G401 (cell line): ENCODE data around the gene SLC36A4. TPM values are rescaled to one million over a fixed set of nuclear protein-coding genes. Genes with fewer than 3 reads are reported as not detected.
"Not testable (repeated sequence)": the region's sequence is repeated elsewhere in the genome, so short reads cannot be mapped to it uniquely, and the experiment has no call there.

Experiments used
- DNase-seq: peaks from one replicate; pipeline ENCODE4 v3.0.0-alpha.2; 2015; ENCODE audit warnings: low spot score
- in situ Hi-C: cut with HindIII; loops from 2 replicates; pipeline ENCODE4 v1.10.0; 2016; ENCODE audit warnings: low sequenced_read_pairs, mixed read lengths
- total RNA-seq: library from RNA; depleted of rRNA; stranded (reverse); fragments of >200 nt; shearing (Covaris generic); gene quantifications from 2 replicates; pipeline ENCODE4 v1.2.3, GENCODE V29; 2014; rRNA removed

The SLC36A4 gene
- total RNA-seq, 1 experiment from 2014 or later = 9.5 TPM

DNA sequence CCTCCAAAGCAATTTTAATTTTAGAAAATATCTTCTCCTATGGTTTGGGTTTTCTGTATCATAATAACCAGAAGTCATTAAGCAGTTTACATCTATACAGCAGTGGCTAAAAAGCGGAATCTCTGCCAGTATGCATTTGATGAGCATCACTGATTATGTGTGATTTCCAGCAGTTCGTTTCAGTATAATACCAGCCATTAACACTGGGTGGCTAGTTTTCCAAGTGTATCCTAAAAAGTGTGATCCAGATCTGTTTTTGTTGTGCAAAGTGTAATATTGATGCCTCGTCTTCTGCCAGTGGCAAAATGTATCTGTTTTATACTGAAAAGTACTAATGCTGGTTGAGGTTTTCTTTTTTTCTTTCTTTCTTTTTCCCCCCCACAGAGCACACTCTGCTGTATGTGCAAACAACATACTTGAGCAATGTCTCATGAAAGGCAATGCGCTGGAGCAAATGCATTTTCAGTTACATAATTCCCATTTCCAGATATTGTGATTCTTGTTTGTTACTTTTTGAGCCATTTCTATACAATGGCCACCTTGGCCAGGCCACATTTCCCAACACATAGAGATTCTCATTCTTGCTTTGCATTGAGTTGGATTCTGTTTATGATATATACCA is 64.2 kb downstream of the SLC36A4 start:
- no peak for DNase-seq
- in situ Hi-C loops = no loop called here

DNA sequence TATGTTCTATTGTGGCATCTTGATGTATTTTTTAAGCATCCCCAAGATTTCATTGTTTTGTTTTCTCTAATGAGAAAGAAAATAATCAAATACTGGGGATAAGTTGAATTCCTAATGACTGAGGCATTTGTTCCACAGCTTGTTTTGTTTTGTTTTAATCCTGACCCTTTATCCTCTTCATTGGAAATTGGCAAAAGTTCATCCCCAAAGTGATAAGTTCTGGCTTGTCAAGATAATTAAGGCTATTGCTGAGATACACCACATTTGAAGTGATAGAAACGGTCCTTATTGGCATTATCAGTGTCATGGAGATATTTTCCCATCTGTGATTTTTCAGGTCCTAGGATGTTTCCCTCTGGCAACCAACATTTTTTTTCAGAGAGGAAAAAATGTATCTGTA is 65.0 kb downstream of the SLC36A4 start:
- in situ Hi-C loops = no loop called here
- no peak for DNase-seq

DNA sequence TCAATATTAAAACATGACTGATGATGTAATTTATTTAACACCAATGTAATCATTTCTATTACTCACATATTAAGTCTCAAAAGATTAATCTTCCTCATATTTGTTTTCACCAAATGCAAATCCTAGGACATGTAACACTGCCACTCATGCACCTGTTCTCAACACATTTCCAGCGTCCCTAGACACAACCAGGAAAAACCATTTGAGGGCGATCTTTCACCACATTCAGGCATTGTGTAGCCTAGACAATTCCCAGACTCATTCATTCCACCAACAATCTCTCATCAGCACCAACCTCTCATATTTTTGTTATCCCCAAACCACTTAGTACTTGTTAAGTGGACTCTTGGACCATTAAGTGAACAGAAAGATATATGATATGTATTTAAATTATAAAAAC is 66.1 kb downstream of the SLC36A4 start:
- in situ Hi-C loops = no loop called here
- DNase-seq = peak; percentile 16

DNA sequence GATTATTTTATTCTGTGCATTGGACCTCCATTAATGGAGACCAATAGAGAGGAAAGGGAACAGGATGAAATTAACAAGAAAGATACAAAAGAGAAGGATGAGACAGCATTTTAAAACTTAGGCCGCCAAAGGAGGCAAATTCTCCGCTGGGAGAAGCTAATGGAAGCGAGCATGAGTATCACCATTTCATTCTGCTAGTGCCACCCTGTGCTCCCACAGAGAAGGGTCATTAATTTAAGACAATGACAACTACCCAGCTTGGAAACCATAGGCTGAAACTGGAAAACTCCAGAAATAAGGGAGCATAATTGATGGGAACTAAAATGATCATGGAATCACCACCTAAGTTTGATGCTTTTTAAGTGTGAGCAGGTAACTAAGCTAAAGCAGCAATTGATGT is 69.2 kb downstream of the SLC36A4 start:
- in situ Hi-C loops = no loop called here

DNA sequence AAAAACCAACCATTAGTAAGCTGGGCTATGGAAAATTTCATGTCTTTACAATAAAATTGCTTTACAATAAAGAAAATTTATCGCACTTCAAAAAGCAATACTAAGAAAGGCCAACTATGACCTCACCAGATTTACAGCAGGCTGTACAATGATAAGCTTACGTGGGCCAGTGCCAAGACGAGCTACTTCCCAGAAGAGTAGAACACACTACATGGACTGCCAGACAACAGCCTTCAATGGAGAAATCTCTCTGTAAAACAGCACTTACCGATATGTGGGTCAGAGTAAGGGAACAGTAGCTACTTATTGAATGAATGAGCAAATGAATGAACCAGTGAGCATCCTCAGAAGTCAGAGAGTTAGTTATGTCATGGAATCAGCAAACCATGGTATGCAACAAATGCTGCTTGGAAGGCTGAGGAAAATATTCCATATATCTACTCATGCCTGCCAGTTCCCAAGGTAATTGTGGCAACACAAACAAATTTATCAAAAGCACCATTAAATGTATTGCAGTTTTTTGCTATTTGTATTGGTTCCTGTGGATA is 74.4 kb downstream of the SLC36A4 start:
- DNase-seq = no peak
- in situ Hi-C loops = no loop called here

More for the DNA sequence above, 69.2 kb downstream of the SLC36A4 start:
- DNase-seq = no peak

DNA sequence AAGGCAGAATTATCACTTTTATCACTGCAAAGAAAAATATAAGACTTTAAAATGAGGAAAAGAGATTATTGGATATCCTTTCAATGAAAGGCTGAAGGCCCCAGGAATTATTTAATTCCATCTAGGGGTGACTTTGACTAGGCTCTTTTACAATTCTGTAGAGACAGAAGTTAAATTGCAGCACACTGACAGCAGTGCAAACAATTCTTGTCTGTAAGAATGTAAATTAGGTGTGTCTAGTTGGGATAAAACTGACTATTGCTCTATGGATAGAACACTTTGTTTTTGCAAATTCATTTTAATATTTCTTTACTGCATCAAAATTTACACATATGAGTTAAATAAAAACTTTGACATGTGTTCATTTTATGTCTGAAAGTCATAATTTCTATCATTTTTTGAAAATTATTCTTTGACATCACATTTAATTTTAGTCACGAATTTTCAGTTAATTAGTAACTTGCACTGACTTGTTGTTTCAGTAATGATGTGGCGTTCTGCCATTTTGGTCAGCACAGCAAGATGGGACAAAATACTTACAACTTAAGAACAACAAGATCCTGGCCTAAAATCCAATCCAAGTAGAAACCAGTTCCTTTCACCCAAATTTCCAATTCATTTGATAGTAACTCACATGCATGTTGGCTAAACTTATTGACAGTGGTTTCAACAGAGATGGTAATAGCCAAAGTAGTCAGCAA is 75.1 kb downstream of the SLC36A4 start:
- DNase-seq = no peak
- in situ Hi-C loops = no loop called here

DNA sequence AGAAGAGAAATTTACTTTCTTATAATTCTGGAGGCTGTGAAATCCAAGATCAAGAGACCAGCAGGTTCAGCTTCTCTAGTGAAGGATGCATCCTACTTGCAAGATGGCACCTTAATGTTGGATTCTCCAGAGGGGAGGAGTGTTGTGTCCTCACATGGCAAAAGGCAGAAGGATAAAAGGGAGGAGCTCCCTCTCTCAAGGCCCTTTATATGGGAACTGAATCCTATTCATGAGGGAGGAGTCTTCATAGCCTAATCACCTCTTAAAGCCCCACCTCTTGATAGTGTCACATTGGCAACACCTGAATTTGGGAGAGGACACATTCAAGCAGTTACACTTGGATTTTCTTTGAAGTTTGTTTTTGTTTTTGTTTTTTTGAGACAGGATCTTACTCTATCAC is 79.5 kb downstream of the SLC36A4 start:
- DNase-seq = no peak
- in situ Hi-C loops = no loop called here

DNA sequence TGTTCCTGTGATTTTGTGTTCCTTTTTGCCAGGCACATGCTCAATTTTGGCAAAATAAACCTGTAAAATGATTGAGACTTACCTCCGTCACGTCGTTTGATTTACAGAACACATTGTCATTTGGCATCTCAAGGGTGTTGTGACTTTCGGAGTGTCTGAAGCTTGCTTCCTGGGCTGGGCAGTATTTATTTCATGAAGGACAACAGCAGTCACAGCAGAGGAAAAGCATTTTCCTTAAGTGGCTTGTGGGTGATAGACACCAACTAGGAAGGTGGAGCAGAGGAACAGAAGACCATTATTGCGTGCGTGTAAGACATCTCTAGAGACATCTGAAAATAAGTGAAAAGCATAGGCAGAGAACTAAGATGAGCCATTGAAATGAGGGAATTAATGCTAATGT is 80.2 kb downstream of the SLC36A4 start:
- no peak for DNase-seq
- in situ Hi-C loops = no loop called here

DNA sequence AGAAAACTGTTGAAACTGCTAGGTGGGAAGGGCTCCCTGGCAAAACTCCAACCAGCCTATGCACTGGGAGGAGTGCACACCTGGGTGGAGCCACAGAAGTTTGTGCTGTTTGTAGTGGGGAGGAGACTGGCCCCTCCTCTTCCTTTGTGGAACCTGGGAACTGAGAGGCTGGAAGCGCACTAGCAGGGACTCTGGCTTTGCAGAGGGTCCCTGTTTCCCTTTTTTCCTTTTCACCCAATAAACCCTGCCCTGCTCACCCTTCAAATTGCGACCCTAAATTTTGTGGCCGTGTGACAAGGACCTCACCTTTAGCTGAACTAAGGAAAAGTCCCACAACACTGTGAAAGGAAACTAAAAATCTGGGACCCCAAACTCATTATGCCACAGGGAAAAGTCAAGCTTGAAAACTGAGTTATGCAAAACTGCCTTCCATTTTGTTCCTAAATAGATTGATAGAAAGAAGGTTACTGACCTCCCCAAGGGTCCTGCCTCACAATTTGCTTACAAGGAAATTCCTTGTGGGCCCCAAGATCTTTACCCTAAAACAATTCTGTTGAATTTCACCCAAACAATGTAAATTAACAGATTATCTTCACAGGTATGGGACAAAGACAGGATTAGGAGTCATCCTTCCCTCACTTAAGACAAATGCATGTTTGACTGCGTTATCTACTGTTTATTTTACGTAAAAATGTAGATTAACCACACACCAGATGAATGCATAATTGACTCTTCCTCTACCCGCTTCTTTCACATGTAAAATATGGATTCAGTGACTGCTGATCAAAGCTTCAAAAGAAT is 81.0 kb downstream of the SLC36A4 start:
- no peak for DNase-seq
- in situ Hi-C loops = no loop called here

DNA sequence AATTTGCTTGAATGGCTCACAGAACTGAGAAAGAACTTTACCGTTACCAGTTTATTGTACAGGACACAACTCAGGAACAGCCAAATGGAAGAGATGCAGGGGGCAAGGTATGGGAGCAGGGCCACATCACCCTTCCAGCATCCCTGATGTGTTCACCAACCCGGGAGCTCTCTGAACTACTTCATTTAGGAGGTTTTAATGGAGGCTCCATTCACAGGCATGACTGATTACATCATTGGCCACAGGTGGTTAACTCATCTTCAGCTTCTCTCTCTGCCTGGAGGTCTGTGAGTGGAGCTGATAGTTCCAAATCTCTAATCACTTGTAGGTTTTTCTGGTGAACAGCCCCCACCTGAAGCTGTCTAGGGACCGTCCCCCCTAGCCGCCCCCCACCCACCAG is 83.5 kb downstream of the SLC36A4 start:
- in situ Hi-C loops = no loop called here
- DNase-seq = no peak

DNA sequence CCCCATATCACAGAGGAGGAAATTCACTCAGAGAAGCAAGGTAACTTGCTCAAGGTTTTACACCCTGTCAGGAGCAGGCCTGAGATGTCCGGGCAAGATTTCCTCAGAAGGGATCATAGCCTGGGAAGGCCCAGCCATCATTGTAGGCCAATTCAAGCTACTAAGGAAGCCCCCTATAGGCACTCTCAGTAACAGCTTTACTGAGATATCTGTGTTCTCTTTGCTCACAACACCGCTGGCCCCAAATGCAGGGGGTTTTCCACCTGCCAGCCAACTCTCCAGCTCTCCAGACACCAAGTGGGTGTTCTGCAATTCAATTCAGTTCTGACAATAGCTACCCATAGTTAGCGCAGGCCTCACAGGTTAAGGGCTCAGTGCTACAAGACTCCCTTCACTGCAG is 84.0 kb downstream of the SLC36A4 start:
- DNase-seq = no peak
- in situ Hi-C loops = no loop called here

DNA sequence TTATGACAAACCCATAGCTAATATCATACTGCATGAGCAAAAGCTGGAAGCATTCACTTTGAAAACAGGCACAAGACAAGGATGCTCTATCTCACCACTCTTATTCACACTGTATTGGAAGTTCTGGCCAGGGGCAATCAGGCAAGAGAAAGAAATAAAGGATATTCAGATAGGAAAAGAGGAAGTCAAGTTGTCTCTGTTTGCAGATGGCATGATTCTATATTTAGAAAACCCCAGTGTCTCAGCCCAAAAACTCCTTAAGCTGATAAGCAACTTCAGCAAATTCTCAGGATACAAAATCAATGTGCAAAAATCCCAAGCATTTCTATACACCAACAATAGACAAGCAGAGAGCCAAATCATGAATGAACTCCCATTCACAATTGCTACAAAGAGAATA is 86.6 kb downstream of the SLC36A4 start:
- DNase-seq, in situ Hi-C loops: not testable (repeated sequence)

DNA sequence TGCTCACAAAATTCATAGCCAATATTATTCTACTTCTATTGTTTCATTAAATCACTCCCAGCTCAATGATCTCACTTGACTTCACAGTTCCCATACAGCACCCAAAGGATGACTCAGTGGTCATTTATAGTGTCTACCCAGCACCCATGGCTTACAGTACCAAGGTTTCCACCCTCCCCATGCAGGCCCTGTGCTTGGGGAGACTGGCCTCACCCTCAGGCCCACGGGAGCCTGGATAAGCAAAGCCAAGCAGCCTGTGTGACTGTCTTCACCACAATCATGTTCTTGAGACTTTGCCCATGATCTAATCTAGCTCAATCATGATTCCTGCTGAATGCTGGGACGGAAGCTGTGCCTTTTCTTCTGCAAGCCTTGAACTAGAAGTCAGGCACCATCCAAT is 97.6 kb downstream of the SLC36A4 start:
- no peak for DNase-seq
- in situ Hi-C loops = no loop called here

DNA sequence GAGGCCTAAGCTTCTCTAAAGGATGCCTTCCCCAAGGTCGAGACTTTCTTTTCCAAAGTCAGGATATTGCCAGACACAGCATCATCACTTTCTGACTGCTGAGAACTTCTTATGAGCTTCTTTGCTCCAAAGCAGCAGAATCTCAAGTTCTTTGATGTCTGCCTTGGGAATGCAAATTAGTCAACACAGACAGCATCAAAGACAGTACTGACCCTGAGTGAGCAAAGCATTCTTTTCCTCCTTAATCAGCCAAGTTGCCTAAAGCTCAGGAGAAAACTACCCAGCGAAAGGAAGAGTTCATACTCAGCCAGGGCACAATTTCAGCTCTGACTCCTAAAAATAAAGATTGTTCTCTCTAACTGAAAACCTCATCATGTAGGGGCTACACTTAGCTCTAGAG is 98.0 kb downstream of the SLC36A4 start:
- no peak for DNase-seq
- in situ Hi-C loops = no loop called here

Other genes with a start within 250 kb of the SLC36A4 start
- not detected in 2 replicates for gene MTNR1B, start 228.3 kb downstream of the SLC36A4 start, total RNA-seq
- not detected in 2 replicates for gene DEUP1, start 132.8 kb upstream of the SLC36A4 start, total RNA-seq